Left hindlimb (tissue), 1 donor: ENCODE measurements around the gene INTS13.
"Not testable (repeated sequence)": the region's sequence is repeated elsewhere in the genome, so short reads cannot be mapped to it uniquely, and the experiment has no call there.

Experiments used
- DNase-seq: peaks from one replicate; pipeline ENCODE4 v3.0.0-alpha.2; 2018

INTS13 gene

DNA sequence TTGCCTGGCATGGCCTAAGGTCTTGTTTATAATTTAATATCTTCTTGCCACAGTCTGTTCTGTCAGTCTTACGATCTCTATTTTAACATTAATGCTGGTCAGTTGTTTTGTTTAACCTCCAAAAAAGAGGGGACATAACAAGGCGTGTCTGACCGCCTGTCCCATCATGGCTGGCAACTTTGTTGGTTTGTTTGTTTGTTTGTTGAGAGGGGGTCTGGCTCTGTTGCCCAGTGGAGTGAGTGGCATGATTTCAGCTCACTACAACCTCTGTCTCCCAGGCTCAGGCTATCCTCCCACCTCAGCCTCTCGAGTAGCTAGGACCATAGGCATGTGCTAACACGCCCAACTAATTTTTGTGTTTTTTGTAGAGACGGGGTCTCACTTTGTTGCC lies 68.7 kb downstream of the INTS13 start:
- DNase-seq: no peak

GRCh38 chr12:26868447-26869103 lies 69.2 kb downstream of the INTS13 start:
- DNase-seq: no peak

- DNase-seq: no peak
Observed at GRCh38 chr12:26867080-26867479, 70.7 kb downstream of the INTS13 start.

DNA sequence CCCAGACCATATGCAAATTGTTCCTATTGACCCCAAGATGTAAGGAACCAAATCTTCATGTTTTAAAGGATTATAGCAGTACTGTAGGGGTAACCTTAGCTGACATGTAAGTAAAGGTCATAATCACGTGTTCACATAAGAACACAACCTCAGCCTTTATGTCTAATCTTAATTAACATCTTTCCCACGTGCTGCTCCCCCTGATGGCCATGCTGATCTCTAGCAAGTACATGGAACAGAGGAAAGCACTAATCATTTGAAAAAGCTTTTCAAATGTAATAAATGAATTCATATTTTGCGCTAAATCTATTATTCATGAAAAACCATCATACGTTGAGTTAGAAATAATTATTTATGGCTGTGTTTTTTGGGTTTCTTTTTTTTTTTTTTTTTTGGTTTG lies 74.3 kb downstream of the INTS13 start:
- no peak for DNase-seq

GRCh38 chr12:26862787-26863186 lies 75.0 kb downstream of the INTS13 start:
- DNase-seq: not testable (repeated sequence)

GRCh38 chr12:26861690-26862089 lies 76.1 kb downstream of the INTS13 start:
- DNase-seq: no peak

DNA sequence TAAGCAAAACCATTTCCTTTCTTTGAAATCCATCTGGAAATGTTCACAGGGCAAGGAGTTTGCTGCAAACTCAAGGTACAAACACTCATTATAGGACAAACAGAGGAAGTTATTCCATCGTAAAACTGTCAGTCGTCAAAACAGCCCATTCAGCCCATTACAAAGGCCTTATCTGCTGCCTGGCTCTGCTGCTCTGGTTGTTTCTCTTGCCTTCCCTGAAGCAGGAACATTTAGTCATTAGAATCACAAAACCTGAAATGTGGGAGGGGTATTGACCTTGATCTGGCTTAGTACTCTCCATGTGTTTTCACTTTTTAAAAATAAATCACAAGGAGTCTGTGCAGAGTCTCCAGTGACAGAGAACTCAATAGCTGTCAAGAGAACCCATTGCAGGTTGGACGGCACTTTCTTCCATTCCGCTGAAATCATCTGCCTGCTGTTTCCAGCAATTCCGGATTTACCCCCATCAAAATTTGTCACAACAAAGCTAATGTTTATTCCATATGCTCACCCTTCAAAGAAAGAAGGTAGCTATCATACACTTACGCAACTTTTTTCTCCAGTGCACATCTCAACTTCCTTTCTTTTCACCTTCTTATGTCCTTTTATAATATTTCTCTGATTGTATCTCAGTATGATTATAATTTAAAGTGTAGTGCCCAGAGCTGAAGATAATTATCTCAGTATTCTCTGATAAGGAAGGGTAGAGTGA lies 80.2 kb downstream of the INTS13 start:
- DNase-seq: no peak

- DNase-seq: no peak
Observed at GRCh38 chr12:26855337-26855736, 82.4 kb downstream of the INTS13 start.
